Epithelial cell of esophagus (primary cell): ENCODE data around the gene CLEC16A.

Experiments used
- DNase-seq: peaks from one replicate; pipeline ENCODE4 v3.0.0; 2010; ENCODE audit warnings: low read depth
- H3K4me3 ChIP-seq: 2 replicates; pipeline ENCODE4 v1.5.1; 2011; ENCODE audit warnings: mild to moderate bottlenecking, low read length, control low read depth
- CTCF ChIP-seq: IDR thresholded peaks from 2 replicates; pipeline ENCODE4 v1.5.1; 2011; ENCODE audit warnings: low read depth, mild to moderate bottlenecking, low read length, control low read depth, inconsistent platforms; ENCODE audit not compliant: insufficient read depth; ENCODE audit errors: missing control alignments

The CLEC16A gene

DNA sequence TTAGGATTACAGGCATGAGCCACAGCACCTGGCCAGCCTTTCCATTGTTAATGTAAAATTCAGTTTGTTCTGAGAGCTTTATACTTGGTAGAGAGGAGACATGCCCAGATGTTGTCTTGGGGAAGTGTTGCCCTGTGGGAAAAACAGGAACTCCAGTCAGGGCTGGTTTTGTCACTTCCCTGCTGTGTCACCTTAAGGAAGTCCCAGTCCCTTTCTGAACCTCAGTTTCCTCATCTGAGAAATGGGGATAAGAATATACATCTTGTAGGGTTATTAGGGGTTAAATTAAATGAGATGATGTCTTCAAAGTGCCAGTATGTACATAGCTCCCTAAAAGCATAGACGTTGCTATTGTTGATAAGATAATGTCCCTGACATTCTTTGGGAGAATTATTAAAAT, 25.3 kb downstream of the CLEC16A start:
- no peak overlapping the region for H3K4me3 ChIP-seq
- TF ChIP-seq CTCF = no peak
- no peak for DNase-seq

GRCh38 chr16:10970065-10970464, 25.7 kb downstream of the CLEC16A start:
- no peak for TF ChIP-seq CTCF
- H3K4me3 ChIP-seq = no peak overlapping the region
- no peak for DNase-seq

DNA sequence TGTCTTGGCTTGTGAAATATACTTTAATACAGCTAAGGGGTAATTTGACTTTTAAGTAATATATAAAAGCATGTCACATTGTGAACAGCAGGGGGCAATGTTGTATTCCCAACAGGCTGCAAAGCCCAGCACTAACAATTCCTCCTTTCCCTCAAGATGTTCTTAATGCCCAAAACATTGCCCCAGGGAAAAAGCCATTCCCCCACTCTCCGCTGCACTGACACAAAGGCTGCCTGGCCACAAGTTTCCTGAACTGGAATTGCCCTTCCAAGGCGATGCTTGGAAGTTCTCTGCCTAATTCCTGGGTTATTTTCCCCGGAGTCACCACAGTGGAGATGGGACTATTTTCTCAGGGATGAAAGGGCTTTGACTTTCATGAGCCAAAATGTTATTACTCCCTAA, 27.2 kb downstream of the CLEC16A start:
- peak; percentile 80 for DNase-seq
- no peak overlapping the region for H3K4me3 ChIP-seq
- peak; percentile 69 for TF ChIP-seq CTCF

DNA sequence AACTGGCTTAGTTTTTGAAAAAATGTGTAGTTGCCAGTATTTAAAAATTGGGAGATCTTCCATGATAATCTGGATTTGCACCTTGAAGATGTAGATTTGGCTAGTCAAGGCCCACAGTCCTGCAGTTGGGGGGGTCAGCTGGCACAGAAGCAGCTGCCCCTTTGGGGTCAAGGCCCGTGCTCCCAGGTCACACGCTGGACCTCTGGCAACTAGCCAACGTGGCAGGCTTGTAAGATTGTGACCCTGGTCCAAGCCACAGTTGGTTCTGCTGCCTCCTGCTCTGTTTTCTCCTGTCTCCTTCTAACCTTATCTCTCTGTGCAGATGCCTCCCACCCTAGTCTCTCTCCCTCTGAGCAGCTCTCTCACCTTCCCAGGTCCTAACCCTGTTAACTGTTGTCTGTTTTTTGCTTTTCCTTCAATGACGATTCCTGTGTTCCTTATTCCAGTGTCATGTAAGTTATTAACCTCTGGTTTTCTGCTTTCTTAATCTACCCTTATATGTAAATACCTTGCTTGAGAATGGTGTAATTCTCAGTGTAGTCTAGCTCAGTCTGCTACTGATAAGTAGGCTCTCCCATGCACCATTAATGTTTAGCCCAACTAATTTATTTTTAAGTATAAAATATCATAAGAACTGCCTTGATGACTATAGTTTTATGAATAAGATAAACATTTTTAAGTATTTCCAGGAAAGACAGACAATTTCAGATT, 27.9 kb downstream of the CLEC16A start:
- DNase-seq = no peak
- TF ChIP-seq CTCF = no peak
- no peak overlapping the region for H3K4me3 ChIP-seq

DNA sequence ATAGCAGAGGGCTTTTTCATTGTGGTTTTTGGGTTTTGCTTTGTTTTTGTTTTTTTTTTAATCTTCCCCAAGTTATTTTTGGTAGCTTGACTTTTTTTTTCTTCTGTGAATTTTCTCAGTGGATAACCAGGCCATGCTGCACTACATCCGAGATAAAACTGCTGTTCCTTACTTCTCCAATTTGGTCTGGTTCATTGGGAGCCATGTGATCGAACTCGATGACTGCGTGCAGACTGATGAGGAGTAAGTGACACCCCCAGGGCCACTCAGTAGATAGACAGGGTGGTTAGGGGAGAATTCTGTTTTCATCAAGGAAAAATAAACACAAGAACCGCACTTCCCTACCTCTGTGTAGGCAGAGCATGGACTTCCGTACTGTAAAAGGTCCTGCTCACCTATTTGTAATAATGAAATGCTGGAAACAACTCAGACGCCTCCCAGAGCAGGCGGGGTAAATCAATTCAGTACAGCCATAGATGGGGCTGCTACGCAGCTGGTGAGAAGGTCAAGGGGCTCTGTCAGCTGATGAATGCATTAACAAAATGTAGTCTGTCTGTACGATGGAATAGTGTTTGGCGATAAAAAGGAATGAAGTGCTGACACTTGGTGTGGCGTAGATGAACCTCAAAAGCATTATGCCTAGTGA, 28.6 kb downstream of the CLEC16A start:
- DNase-seq = no peak
- TF ChIP-seq CTCF = no peak
- H3K4me3 ChIP-seq = no peak overlapping the region

DNA sequence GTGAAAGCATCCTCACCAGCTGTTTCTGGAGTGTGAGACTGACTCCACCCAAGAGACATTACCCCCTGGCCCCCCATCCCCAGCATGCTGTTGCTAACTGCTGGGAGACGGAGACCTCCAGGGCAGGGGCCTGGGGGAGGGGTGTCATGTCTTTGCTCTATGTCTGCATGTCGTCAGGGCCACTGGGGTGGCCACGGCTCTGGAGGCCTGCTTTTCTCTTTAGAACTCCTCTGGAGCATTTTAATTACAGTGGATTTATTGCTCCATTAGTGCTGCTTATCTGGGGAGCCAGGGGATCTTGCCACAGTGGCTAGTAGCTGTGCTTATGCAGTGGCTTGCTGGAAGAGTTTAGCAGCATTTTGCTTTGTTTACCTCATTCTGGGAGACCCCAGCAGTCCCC, 32.3 kb downstream of the CLEC16A start:
- no peak for DNase-seq
- H3K4me3 ChIP-seq = no peak overlapping the region
- TF ChIP-seq CTCF = no peak

- no peak for TF ChIP-seq CTCF
- no peak overlapping the region for H3K4me3 ChIP-seq
- DNase-seq = no peak
Observed at GRCh38 chr16:10978124-10978523, 33.8 kb downstream of the CLEC16A start.
